Lung (tissue), 12 donors: ENCODE data around the gene IL20RB. TPM values are rescaled to one million over a fixed set of nuclear protein-coding genes. Genes with fewer than 3 reads are reported as not detected.

ENCODE experiments used
- ATAC-seq: fragments of 200-7000 bp; cut with Tn5 transposase; one replicate; pipeline ENCODE4 v1.9.1; 2020; ENCODE audit warnings: moderate number of reproducible peaks; ENCODE audit not compliant: insufficient read depth, low FRiP score
- DNase-seq, 3 donors: peaks; one replicate each; pipeline ENCODE4 v3.0.0-alpha.2; 2013 to 2017
- H3K27ac ChIP-seq, 2 donors: one replicate each; pipeline ENCODE4 v1.5.1; 2013; ENCODE audit warnings: mild to moderate bottlenecking in 2 of 2, moderate library complexity in 2 of 2, control low read depth in 1 of 2, inconsistent platforms in 1 of 2, low read depth in 1 of 2, low read length in 1 of 2
- H3K27me3 ChIP-seq, 3 donors: one replicate each; pipeline ENCODE4 v1.5.1; 2013; ENCODE audit warnings: low read length in 2 of 3; ENCODE audit not compliant: control insufficient read depth in 3 of 3, insufficient read depth in 3 of 3
- H3K36me3 ChIP-seq, 4 donors: one replicate each; pipeline ENCODE4 v1.5.1; 2013; ENCODE audit warnings: low read length in 4 of 4, mild to moderate bottlenecking in 1 of 4, moderate library complexity in 1 of 4; ENCODE audit not compliant: control insufficient read depth in 4 of 4, insufficient read depth in 4 of 4
- H3K4me1 ChIP-seq, 5 donors: one replicate each; pipeline ENCODE4 v1.5.1; 2013; ENCODE audit warnings: low read length in 5 of 5, mild to moderate bottlenecking in 2 of 5, moderate library complexity in 1 of 5; ENCODE audit not compliant: control insufficient read depth in 5 of 5, insufficient read depth in 5 of 5
- H3K4me3 ChIP-seq: one replicate; pipeline ENCODE4 v1.5.1; 2013; ENCODE audit warnings: mild to moderate bottlenecking, control low read depth, moderate library complexity
- H3K9ac ChIP-seq, 2 donors: one replicate each; pipeline ENCODE4 v1.5.1; 2013; ENCODE audit warnings: low read length in 2 of 2, control low read depth in 1 of 2; ENCODE audit not compliant: insufficient read depth in 1 of 2
- H3K9me3 ChIP-seq, 4 donors: one replicate each; pipeline ENCODE4 v1.5.1; 2013; ENCODE audit warnings: low read length in 3 of 4, mild to moderate bottlenecking in 1 of 4, moderate library complexity in 1 of 4; ENCODE audit not compliant: control insufficient read depth in 4 of 4, insufficient read depth in 3 of 4
- CTCF ChIP-seq: IDR thresholded peaks from 2 replicates; pipeline ENCODE4 v1.5.1; 2012; ENCODE audit warnings: mild to moderate bottlenecking; ENCODE audit errors: control extremely low read depth, extremely low read depth
- WGBS, 2 donors: extraction: QIAGEN DNeasy Blood & Tissue Kit; methylation state at CpG; one replicate each; pipeline ENCODE4 v1.1.7; 2013; 5-methylcytosine and 5-hydroxymethylcytosine counted together
- polyA plus RNA-seq, 2 donors: library from polyadenylated mRNA; stranded (reverse); fragments of 200-250 nt; gene quantifications; one replicate each; pipeline ENCODE4 v1.2.1, GENCODE V29; 2013
- total RNA-seq, 2 donors: library from RNA; depleted of rRNA in 1 of 2; stranded (reverse); fragments of >200 nt in 1 of 2; gene quantifications; one replicate each; pipeline ENCODE4 v1.2.1, GENCODE V29; 2014 to 2021
- donor health status: control.
- donor health status: control.
- donor health status: Bipolar disorder and iron deficiency.
- donor health status: healthy.
- donor health status: DM: yes; HTN: yes; CAD: no.

The IL20RB gene
- total and polyA plus RNA-seq, 4 donors, result 0.23 to 1.3 (median 0.88) TPM

- no peak for ATAC-seq
- Histone ChIP-seq H3K27ac (no peak overlapping the region), H3K4me3 (no peak overlapping the region), H3K27me3 (no peaks in the 10 kb centered on the region), H3K9me3 (no peaks in the 10 kb centered on the region), H3K9ac (no peak overlapping the region), H3K36me3 (peaks cover 0 to 9% (median 4%) of the 10 kb centered on the region in 4 donors), H3K4me1 (peaks cover 0 to 4% (median 0%) of the 10 kb centered on the region in 5 donors)
- no peak for DNase-seq
- no peak for TF ChIP-seq CTCF
- 92 to 94% methylated on average over 2 of the region's 2 CpGs for WGBS, 2 donors
These were observed 8.1 kb upstream of the IL20RB start for GRCh38 chr3:136949708-136950107.

- Histone ChIP-seq H3K4me1 (peaks cover 0 to 4% (median 0%) of the 10 kb centered on the region in 5 donors), H3K27ac (no peak overlapping the region), H3K9me3 (no peaks in the 10 kb centered on the region), H3K27me3 (no peaks in the 10 kb centered on the region), H3K4me3 (no peak overlapping the region), H3K36me3 (peaks cover 0 to 7% (median 3%) of the 10 kb centered on the region in 4 donors), H3K9ac (no peak overlapping the region)
- ATAC-seq (no peak), DNase-seq (no peak)
- no peak for TF ChIP-seq CTCF
- 40 to 65% methylated on average over 1 of the region's 1 CpG for WGBS, 2 donors
These were observed 7.2 kb upstream of the IL20RB start for GRCh38 chr3:136950623-136951022.

GRCh38 chr3:136952292-136952691 is 5.5 kb upstream of the IL20RB start:
- ATAC-seq (no peak), DNase-seq (no peak)
- peaks cover 0 to 4% (median 0%) of the 10 kb centered on the region in 5 donors for H3K4me1 ChIP-seq
- WGBS, 2 donors, result 65 to 88% methylated on average over 1 of the region's 1 CpG
- no peak overlapping the region for H3K9ac ChIP-seq
- no peak overlapping the region for H3K4me3 ChIP-seq
- no peak for TF ChIP-seq CTCF
- H3K36me3 ChIP-seq, result peaks cover 0 to 3% (median 0%) of the 10 kb centered on the region in 4 donors
- H3K9me3 ChIP-seq, result no peaks in the 10 kb centered on the region
- H3K27me3 ChIP-seq, result no peaks in the 10 kb centered on the region
- H3K27ac ChIP-seq, result no peak overlapping the region

- ATAC-seq (no peak), DNase-seq (no peak)
- no peak overlapping the region for H3K27ac ChIP-seq
- H3K27me3 ChIP-seq, result no peaks in the 10 kb centered on the region
- 88 to 94% methylated on average over 2 of the region's 2 CpGs for WGBS, 2 donors
- H3K4me3 ChIP-seq, result no peak overlapping the region
- TF ChIP-seq CTCF, result no peak
- peaks cover 0 to 4% (median 0%) of the 10 kb centered on the region in 5 donors for H3K4me1 ChIP-seq
- H3K36me3 ChIP-seq, result no peaks in the 10 kb centered on the region
- H3K9ac ChIP-seq, result no peak overlapping the region
- no peaks in the 10 kb centered on the region for H3K9me3 ChIP-seq
These were observed 3.5 kb upstream of the IL20RB start for GRCh38 chr3:136954251-136954650.
